ENCODE data around the gene SMARCD2. TPM values are rescaled to one million over a fixed set of nuclear protein-coding genes. Genes with fewer than 3 reads are reported as not detected.
A peak's percentile ranks its signal among the peaks of the same experiment; 100 is the strongest.

Gene SMARCD2
- total RNA-seq, 2 experiments from 2014 or later, result 120 to 136 TPM

DNA sequence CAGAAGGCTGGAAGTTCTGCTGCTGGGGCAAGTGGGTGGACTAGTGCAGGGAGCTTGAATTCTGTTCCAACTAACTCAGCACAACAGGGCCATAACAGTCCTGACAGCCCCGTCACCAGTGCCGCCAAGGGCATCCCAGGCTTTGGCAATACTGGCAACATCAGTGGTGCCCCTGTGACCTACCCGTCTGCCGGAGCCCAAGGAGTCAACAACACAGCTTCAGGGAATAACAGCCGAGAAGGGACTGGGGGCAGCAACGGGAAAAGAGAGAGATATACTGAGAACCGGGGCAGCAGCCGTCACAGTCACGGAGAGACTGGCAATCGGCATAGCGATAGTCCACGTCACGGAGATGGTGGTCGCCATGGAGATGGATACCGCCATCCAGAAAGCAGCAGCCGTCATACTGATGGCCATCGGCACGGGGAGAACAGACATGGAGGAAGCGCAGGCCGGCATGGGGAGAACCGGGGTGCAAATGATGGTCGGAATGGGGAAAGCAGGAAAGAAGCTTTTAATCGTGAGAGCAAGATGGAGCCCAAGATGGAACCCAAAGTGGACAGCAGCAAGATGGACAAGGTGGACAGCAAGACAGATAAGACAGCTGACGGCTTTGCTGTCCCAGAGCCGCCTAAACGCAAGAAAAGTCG is 24.6 kb downstream of the SMARCD2 start:
- Histone ChIP-seq H3K4me2 (ENCODE audit: low read length) (no peak overlapping the region), H3K9me3 (ENCODE audit: low read length) (no peaks in the 10 kb centered on the region), H3K4me3 (ENCODE audit: low read depth, low read length, poor library complexity, severe bottlenecking) (no peak overlapping the region), H3K36me3 (ENCODE audit: insufficient read depth, low read length) (peaks cover 99% of the 10 kb centered on the region), H4K20me1 (ENCODE audit: insufficient read depth, low read length) (peaks cover 4% of the 10 kb centered on the region; the same call in 1 of the 2 replicates), H3K9me2 (ENCODE audit: insufficient read depth, low read length) (no peaks in the 10 kb centered on the region), H2AFZ (ENCODE audit: low read length) (no peak overlapping the region), H3K4me1 (ENCODE audit: insufficient read depth, low read length, poor library complexity, severe bottlenecking) (peaks cover 4% of the 10 kb centered on the region), H3K79me2 (ENCODE audit: insufficient read depth, low read depth, low read length) (no peaks in the 10 kb centered on the region), H3K27ac (ENCODE audit: low read depth, low read length, poor library complexity, severe bottlenecking) (no peak overlapping the region)
- no peak for DNase-seq (ENCODE audit: low spot score)
- CTCF ChIA-PET (ENCODE audit: unreplicated experiment), result no interaction called here
- POLR2A ChIA-PET, result interaction anchor here (0.7 kb wide), 1 partner anchor 13 kb away, joined by 3 read pairs; no protein-coding TSS in a partner anchor
- TSS peak; percentile 79 for BruUV-seq (replicated peaks)
- intact Hi-C loops (cut with micrococcal nuclease; ENCODE audit: unreplicated experiment), result no loop called here
- TF ChIP-seq EZH2phosphoT487 (IDR thresholded peaks at IDR 0.05; ENCODE audit: borderline replicate concordance, low read depth, low read length), result no peak
- TF ChIP-seq, protein P1, sequence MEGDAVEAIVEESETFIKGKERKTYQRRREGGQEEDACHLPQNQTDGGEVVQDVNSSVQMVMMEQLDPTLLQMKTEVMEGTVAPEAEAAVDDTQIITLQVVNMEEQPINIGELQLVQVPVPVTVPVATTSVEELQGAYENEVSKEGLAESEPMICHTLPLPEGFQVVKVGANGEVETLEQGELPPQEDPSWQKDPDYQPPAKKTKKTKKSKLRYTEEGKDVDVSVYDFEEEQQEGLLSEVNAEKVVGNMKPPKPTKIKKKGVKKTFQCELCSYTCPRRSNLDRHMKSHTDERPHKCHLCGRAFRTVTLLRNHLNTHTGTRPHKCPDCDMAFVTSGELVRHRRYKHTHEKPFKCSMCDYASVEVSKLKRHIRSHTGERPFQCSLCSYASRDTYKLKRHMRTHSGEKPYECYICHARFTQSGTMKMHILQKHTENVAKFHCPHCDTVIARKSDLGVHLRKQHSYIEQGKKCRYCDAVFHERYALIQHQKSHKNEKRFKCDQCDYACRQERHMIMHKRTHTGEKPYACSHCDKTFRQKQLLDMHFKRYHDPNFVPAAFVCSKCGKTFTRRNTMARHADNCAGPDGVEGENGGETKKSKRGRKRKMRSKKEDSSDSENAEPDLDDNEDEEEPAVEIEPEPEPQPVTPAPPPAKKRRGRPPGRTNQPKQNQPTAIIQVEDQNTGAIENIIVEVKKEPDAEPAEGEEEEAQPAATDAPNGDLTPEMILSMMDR (conservative IDR thresholded peaks at IDR 0.05; ENCODE audit: low read length), result no peak

- no peaks in the 10 kb centered on the region for H3K9me2 ChIP-seq (ENCODE audit: insufficient read depth, low read length)
- no peak overlapping the region for H3K4me2 ChIP-seq (ENCODE audit: low read length)
- H3K36me3 ChIP-seq (ENCODE audit: insufficient read depth, low read length), result peaks cover 99% of the 10 kb centered on the region
- peaks cover 5% of the 10 kb centered on the region; the same call in 1 of the 2 replicates for H4K20me1 ChIP-seq (ENCODE audit: insufficient read depth, low read length)
- H2AFZ ChIP-seq (ENCODE audit: low read length), result no peak overlapping the region
- H3K27ac ChIP-seq (ENCODE audit: low read depth, low read length, poor library complexity, severe bottlenecking), result no peak overlapping the region
- H3K4me3 ChIP-seq (ENCODE audit: low read depth, low read length, poor library complexity, severe bottlenecking), result no peak overlapping the region
- H3K4me1 ChIP-seq (ENCODE audit: insufficient read depth, low read length, poor library complexity, severe bottlenecking), result no peaks in the 10 kb centered on the region
- intact Hi-C loops (cut with micrococcal nuclease; ENCODE audit: unreplicated experiment), result no loop called here
- ChIA-PET CTCF (ENCODE audit: unreplicated experiment) (no interaction called here), POLR2A (no interaction called here)
- BruUV-seq (replicated peaks), result no TSS peak
- DNase-seq (ENCODE audit: low spot score), result no peak
- H3K9me3 ChIP-seq (ENCODE audit: low read length), result no peaks in the 10 kb centered on the region
- TF ChIP-seq, protein P1 (conservative IDR thresholded peaks at IDR 0.05; ENCODE audit: low read length), result no peak
- TF ChIP-seq EZH2phosphoT487 (IDR thresholded peaks at IDR 0.05; ENCODE audit: borderline replicate concordance, low read depth, low read length), result no peak
- H3K79me2 ChIP-seq (ENCODE audit: insufficient read depth, low read depth, low read length), result no peaks in the 10 kb centered on the region
These were observed 25.8 kb downstream of the SMARCD2 start for GRCh38 chr17:63816669-63817068.

- Histone ChIP-seq H3K9me2 (ENCODE audit: insufficient read depth, low read length) (no peaks in the 10 kb centered on the region), H3K4me1 (ENCODE audit: insufficient read depth, low read length, poor library complexity, severe bottlenecking) (no peaks in the 10 kb centered on the region), H3K79me2 (ENCODE audit: insufficient read depth, low read depth, low read length) (no peaks in the 10 kb centered on the region), H3K9me3 (ENCODE audit: low read length) (no peaks in the 10 kb centered on the region), H3K4me3 (ENCODE audit: low read depth, low read length, poor library complexity, severe bottlenecking) (no peak overlapping the region), H2AFZ (ENCODE audit: low read length) (no peak overlapping the region), H4K20me1 (ENCODE audit: insufficient read depth, low read length) (peaks cover 11% of the 10 kb centered on the region; the same call in 1 of the 2 replicates), H3K4me2 (ENCODE audit: low read length) (no peak overlapping the region), H3K27ac (ENCODE audit: low read depth, low read length, poor library complexity, severe bottlenecking) (no peak overlapping the region), H3K36me3 (ENCODE audit: insufficient read depth, low read length) (peaks cover 99% of the 10 kb centered on the region)
- DNase-seq (ENCODE audit: low spot score), result no peak
- no TSS peak for BruUV-seq (replicated peaks)
- CTCF ChIA-PET (ENCODE audit: unreplicated experiment), result no interaction called here
- TF ChIP-seq, protein P1 (conservative IDR thresholded peaks at IDR 0.05; ENCODE audit: low read length), result no peak
- no peak for TF ChIP-seq EZH2phosphoT487 (IDR thresholded peaks at IDR 0.05; ENCODE audit: borderline replicate concordance, low read depth, low read length)
- intact Hi-C loops (cut with micrococcal nuclease; ENCODE audit: unreplicated experiment), result no loop called here
- POLR2A ChIA-PET, result no interaction called here
These were observed 26.4 kb downstream of the SMARCD2 start for GRCh38 chr17:63816123-63816522.

Measured in OCI-LY7 (cell line).